H1 (cell line): Measurements from ENCODE around the gene ASPG. TPM values are rescaled to one million over a fixed set of nuclear protein-coding genes. Genes with fewer than 3 reads are reported as not detected.

Experiments
- CTCF ChIA-PET: fragments of 300-600 bp; sonication (Branson Sonifier 250); formaldehyde crosslinking; loops from one replicate; lab custom pipeline; 2021; ENCODE audit not compliant: partially characterized antibody; lab: Charles Lee
- POLR2A ChIA-PET: fragments of 300-600 bp; sonication (Branson Sonifier 250); formaldehyde crosslinking; loops from one replicate; lab custom pipeline; 2021; ENCODE audit warnings: inconsistent platforms; ENCODE audit not compliant: partially characterized antibody; lab: Charles Lee
- DNase-seq, 2 experiments: peaks; one replicate each; pipeline versions ENCODE4 v3.0.0 to v3.0.0-alpha.2; 2010 to 2022; ENCODE audit warnings: low spot score in 2 of 2, low read depth in 1 of 2, mixed read lengths in 1 of 2
- FAIRE-seq: peaks from 2 replicates; lab custom pipeline; 2011; peaks lifted over from hg19 to GRCh38; lab: Jason Lieb, UNC
- H2AFZ ChIP-seq: 2 replicates; pipeline ENCODE4 v1.8.1; 2012; ENCODE audit warnings: low read length, inconsistent platforms
- H2AK5ac ChIP-seq: 2 replicates; pipeline ENCODE4 v1.6.1; 2013; ENCODE audit warnings: low read depth, low read length
- H2BK120ac ChIP-seq: replicated peaks from 2 replicates; pipeline ENCODE3; 2013; ENCODE audit warnings: low read depth, low read length, inconsistent platforms
- H2BK12ac ChIP-seq: 2 replicates; pipeline ENCODE4 v1.6.1; 2013; ENCODE audit warnings: low read depth, low read length
- H2BK15ac ChIP-seq: 2 replicates; pipeline ENCODE4 v1.6.1; 2013; ENCODE audit warnings: low read length
- H2BK20ac ChIP-seq: 2 replicates; pipeline ENCODE4 v1.6.1; 2013; ENCODE audit warnings: low read length
- H2BK5ac ChIP-seq: 2 replicates; pipeline ENCODE4 v1.6.1; 2013; ENCODE audit warnings: low read depth, low read length
- H3K14ac ChIP-seq: 2 replicates; pipeline ENCODE4 v1.6.1; 2013; ENCODE audit warnings: inconsistent platforms; ENCODE audit not compliant: insufficient read length
- H3K18ac ChIP-seq: 2 replicates; pipeline ENCODE4 v1.6.1; 2013; ENCODE audit warnings: low read length; ENCODE audit errors: extremely low read depth
- H3K23ac ChIP-seq: 2 replicates; pipeline ENCODE4 v1.6.1; 2013; ENCODE audit warnings: inconsistent platforms; ENCODE audit not compliant: insufficient read length
- H3K23me2 ChIP-seq: 2 replicates; pipeline ENCODE4 v1.6.1; 2013; ENCODE audit warnings: low read depth, low read length
- H3K27ac ChIP-seq: 2 replicates; pipeline ENCODE4 v1.6.1; 2011; ENCODE audit warnings: low read depth, low read length, inconsistent platforms
- H3K27me3 ChIP-seq, 4 experiments: replicated peaks in 1 of 4; 1 replicate in 1 of 4; 2 replicates in 3 of 4; pipeline versions ENCODE4 v1.6.1 to v1.8.1; 2011 to 2013; ENCODE audit warnings: low read length in 3 of 4, mild to moderate bottlenecking in 3 of 4, inconsistent platforms in 2 of 4, mixed read lengths in 2 of 4, moderate library complexity in 1 of 4; ENCODE audit not compliant: control insufficient read depth in 3 of 4, insufficient read depth in 3 of 4; ENCODE audit errors: extremely low read depth in 1 of 4
- H3K36me3 ChIP-seq, 4 experiments: 2 replicates each; pipeline versions ENCODE4 v1.6.1 to v1.8.1; 2011 to 2013; ENCODE audit warnings: mild to moderate bottlenecking in 4 of 4, low read length in 3 of 4, moderate library complexity in 2 of 4, control low read depth in 1 of 4, inconsistent platforms in 1 of 4; ENCODE audit not compliant: insufficient read depth in 4 of 4, control insufficient read depth in 2 of 4
- H3K4ac ChIP-seq: replicated peaks from 2 replicates; pipeline ENCODE3; 2013; ENCODE audit warnings: low read length, low read depth, mixed read lengths, inconsistent platforms; ENCODE audit not compliant: insufficient read length
- H3K4me1 ChIP-seq, 4 experiments: replicated peaks in 1 of 4; 1 replicate in 1 of 4; 2 replicates in 3 of 4; pipeline versions ENCODE4 v1.6.1 to v1.8.1; 2011 to 2013; ENCODE audit warnings: low read length in 3 of 4, inconsistent platforms in 2 of 4, mixed read lengths in 1 of 4; ENCODE audit not compliant: insufficient read depth in 4 of 4, control insufficient read depth in 3 of 4
- H3K4me2 ChIP-seq, 2 experiments: 2 replicates each; pipeline versions ENCODE4 v1.6.1 to v1.8.1; 2011 to 2013; ENCODE audit warnings: low read depth in 2 of 2, low read length in 2 of 2, control low read depth in 1 of 2, inconsistent platforms in 1 of 2, mild to moderate bottlenecking in 1 of 2; ENCODE audit not compliant: insufficient read depth in 1 of 2
- H3K4me3 ChIP-seq, 4 experiments: fragments of 200-600, 300-600 bp in 1 of 4; sonication (generic), shearing (Covaris generic), sonication (Bioruptor Twin) in 1 of 4; 2 replicates each; pipeline versions ENCODE4 v1.5.1 to v1.8.1; 2011 to 2016; ENCODE audit warnings: low read length in 4 of 4, low read depth in 3 of 4, control low read depth in 2 of 4, inconsistent platforms in 2 of 4, mild to moderate bottlenecking in 2 of 4, mixed read lengths in 1 of 4, moderate library complexity in 1 of 4; ENCODE audit not compliant: insufficient read depth in 2 of 4; ENCODE audit errors: extremely low read depth in 1 of 4
- H3K56ac ChIP-seq: replicated peaks from 2 replicates; pipeline ENCODE3; 2013; ENCODE audit warnings: low read depth, mild to moderate bottlenecking, mixed read lengths, low read length, inconsistent platforms; ENCODE audit not compliant: insufficient read length
- H3K79me1 ChIP-seq: 2 replicates; pipeline ENCODE4 v1.6.1; 2013; ENCODE audit warnings: low read depth, low read length, control low read depth
- H3K79me2 ChIP-seq, 2 experiments: 2 replicates each; pipeline versions ENCODE4 v1.6.1 to v1.8.1; 2012 to 2013; ENCODE audit warnings: low read length in 2 of 2, mild to moderate bottlenecking in 2 of 2, inconsistent platforms in 1 of 2; ENCODE audit not compliant: insufficient read depth in 2 of 2, control insufficient read depth in 1 of 2
- H3K9ac ChIP-seq, 4 experiments: replicated peaks in 1 of 4; 1 replicate in 1 of 4; 2 replicates in 3 of 4; pipeline versions ENCODE4 v1.6.1 to v1.8.1; 2011 to 2013; ENCODE audit warnings: low read depth in 3 of 4, low read length in 3 of 4, control low read depth in 2 of 4, mild to moderate bottlenecking in 2 of 4, moderate library complexity in 2 of 4, inconsistent platforms in 1 of 4; ENCODE audit errors: extremely low read depth in 1 of 4
- H3K9me3 ChIP-seq, 2 experiments: 2 replicates each; pipeline versions ENCODE4 v1.6.1 to v1.8.1; 2012 to 2013; ENCODE audit warnings: mild to moderate bottlenecking in 2 of 2, moderate library complexity in 2 of 2, control low read depth in 1 of 2, inconsistent platforms in 1 of 2, low read depth in 1 of 2, low read length in 1 of 2, mixed read lengths in 1 of 2; ENCODE audit not compliant: insufficient read depth in 2 of 2
- H4K20me1 ChIP-seq, 2 experiments: replicated peaks in 1 of 2; 2 replicates each; pipeline versions ENCODE3 to v1.8.1; 2011 to 2013; ENCODE audit warnings: inconsistent platforms in 2 of 2, low read length in 2 of 2, mild to moderate bottlenecking in 1 of 2; ENCODE audit not compliant: insufficient read depth in 2 of 2, control insufficient read depth in 1 of 2
- H4K5ac ChIP-seq: 2 replicates; pipeline ENCODE4 v1.6.1; 2013; ENCODE audit warnings: low read length, low read depth, mixed read lengths, inconsistent platforms; ENCODE audit not compliant: insufficient read length
- H4K8ac ChIP-seq: 2 replicates; pipeline ENCODE4 v1.8.0; 2013; ENCODE audit warnings: mild to moderate bottlenecking, moderate library complexity, low read length, inconsistent platforms; ENCODE audit not compliant: insufficient read depth; ENCODE audit errors: extremely low read depth
- H4K91ac ChIP-seq: replicated peaks from 2 replicates; pipeline ENCODE3; 2013; ENCODE audit warnings: low read length, mixed read lengths, inconsistent platforms; ENCODE audit not compliant: insufficient read length
- ASH2L ChIP-seq: fragments of 200-600, 300-600 bp; sonication (generic); IDR thresholded peaks from one replicate; pipeline ENCODE4 v1.7.1; 2017; ENCODE audit warnings: low read length
- BACH1 ChIP-seq: IDR thresholded peaks from 2 replicates; pipeline ENCODE4 v1.6.1; 2012; ENCODE audit warnings: low read length, improper control_type of control experiment
- GABPA ChIP-seq: IDR thresholded peaks from 2 replicates; pipeline ENCODE4 v1.6.1; 2011; ENCODE audit warnings: mild to moderate bottlenecking, low read length, moderate library complexity, borderline replicate concordance; ENCODE audit not compliant: insufficient read depth
- MAFK ChIP-seq: IDR thresholded peaks from 2 replicates; pipeline ENCODE4 v1.6.1; 2012; ENCODE audit warnings: low read depth, mild to moderate bottlenecking, improper control_type of control experiment, low read length
- RFX5 ChIP-seq: IDR thresholded peaks from 2 replicates; pipeline ENCODE4 v1.6.1; 2011; ENCODE audit warnings: low read depth, low read length, improper control_type of control experiment, borderline replicate concordance
- SIN3A ChIP-seq, 2 experiments: IDR thresholded peaks in 1 of 2; conservative IDR thresholded peaks in 1 of 2; 2 replicates each; pipeline ENCODE4 v1.6.1; 2011 to 2012; ENCODE audit warnings: low read length in 2 of 2, improper control_type of control experiment in 1 of 2, low read depth in 1 of 2, mild to moderate bottlenecking in 1 of 2
- WGBS, 2 experiments: shearing (Covaris generic) in 1 of 2; methylation state at CpG; one replicate each; pipeline versions ENCODE4 v1.1.6 to v1.1.7; 2013 to 2015; ENCODE audit warnings: low lambda C conversion rate in 2 of 2, mixed read lengths in 2 of 2, inconsistent platforms in 1 of 2, low coverage in 1 of 2, missing lambda C conversion rate in 1 of 2; ENCODE audit not compliant: insufficient replicate concordance in 2 of 2, insufficient coverage in 1 of 2, insufficient read length in 1 of 2; ENCODE audit errors: extremely low coverage in 1 of 2, missing lambda C conversion rate in 1 of 2; 5-methylcytosine and 5-hydroxymethylcytosine counted together
- polyA plus RNA-seq, 7 experiments: library from polyadenylated mRNA; depleted of rRNA in 3 of 7; stranded (reverse) in 5 of 7; unstranded in 2 of 7; fragments of >200 nt in 5 of 7; fragments of 200-250 nt in 2 of 7; gene quantifications; 1 replicate in 5 of 7; 2 replicates in 1 of 7; 4 replicates in 1 of 7; pipeline versions ENCODE4 v1.2.1 to v1.2.3, GENCODE V29; 2011 to 2013; ENCODE audit warnings: missing spikeins in 2 of 7, mixed read lengths in 2 of 7
- total RNA-seq: library from RNA; stranded (reverse); fragmentation: NEBNext Ultra II Directional; extraction: Animal tissue kit (Norgen Biotek cat#: 25700); gene quantifications from 2 replicates; pipeline ENCODE4 v1.2.1, GENCODE V29; 2021

The ASPG gene
- total and polyA plus RNA-seq, 2 of the 8 experiments (the other 6 are each of a cell fraction or from before 2014, with no cell fraction given) = 0.34 to 0.59 TPM

DNA sequence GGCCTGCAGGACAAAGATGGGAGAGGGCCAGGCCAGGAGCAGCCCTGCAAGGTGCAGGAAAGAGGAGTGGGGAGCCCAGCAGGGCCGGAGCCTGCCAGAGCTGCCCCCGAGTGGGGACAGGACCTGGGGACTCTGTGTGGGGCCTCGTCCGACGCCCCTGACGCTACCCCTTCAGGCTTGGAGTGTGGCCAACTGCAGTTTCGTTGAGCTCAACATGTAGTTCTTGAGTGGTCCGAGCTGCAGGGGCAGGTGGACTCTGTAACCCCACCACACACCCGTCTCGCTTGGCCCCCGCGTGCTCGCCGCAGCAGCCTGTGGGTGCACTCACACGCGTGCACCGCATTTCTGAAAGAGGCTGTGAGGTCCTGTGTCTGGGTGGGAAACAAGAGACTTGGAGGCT is 2.0 kb downstream of the ASPG start:
- Histone ChIP-seq H2BK15ac (no peak overlapping the region), H3K9me3 (no peaks in the 10 kb centered on the region; a peak in 1 of 4 replicates), H3K79me1 (no peaks in the 10 kb centered on the region), H3K18ac (no peak overlapping the region), H2BK120ac (no peak overlapping the region), H3K56ac (no peak overlapping the region), H2BK5ac (no peak overlapping the region), H2BK12ac (no peak overlapping the region), H3K4me3 (no peak overlapping the region), H3K27ac (no peak overlapping the region), H2BK20ac (no peak overlapping the region), H3K9ac (no peak overlapping the region), H3K23ac (no peak overlapping the region), H3K4ac (no peak overlapping the region), H4K20me1 (peaks cover 0 to 1% of the 10 kb centered on the region in 2 experiments), H3K36me3 (no peaks in the 10 kb centered on the region), H3K14ac (no peak overlapping the region), H3K27me3 (peaks cover 0 to 2% (median 0%) of the 10 kb centered on the region in 4 experiments; a peak in 1 of 7 replicates), H2AK5ac (no peak overlapping the region), H3K4me1 (peaks cover 0 to 3% (median 0%) of the 10 kb centered on the region in 4 experiments; a peak in 2 of 7 replicates), H4K8ac (no peak overlapping the region), H3K23me2 (no peaks in the 10 kb centered on the region), H2AFZ (no peak overlapping the region), H4K5ac (no peak overlapping the region), H3K79me2 (no peaks in the 10 kb centered on the region), H4K91ac (no peak overlapping the region), H3K4me2 (no peak overlapping the region)
- FAIRE-seq (no peak), DNase-seq (no peak)
- no peak for TF ChIP-seq RFX5
- no peak for TF ChIP-seq ASH2L
- no peak for TF ChIP-seq SIN3A (conservative IDR thresholded peaks at IDR 0.05 in 1 of 2, IDR thresholded peaks at IDR 0.05 in 1 of 2; ENCODE audit: low read depth in 1 of 2, low read length in 2 of 2)
- TF ChIP-seq GABPA = no peak
- no peak for TF ChIP-seq BACH1
- no peak for TF ChIP-seq MAFK
- ChIA-PET CTCF (interaction anchor here (0.8 to 1.8 kb wide), 7 partner anchors 9 to 560 kb away, joined by 3 to 20 read pairs (median 4); no protein-coding TSS in a partner anchor), POLR2A (no interaction called here)
- WGBS, 2 experiments = 84% methylated on average over 17 of the region's 17 CpGs; no CpG with 5 or more reads in 1 of the 2 experiments
